HG03108 (cell line): Measurements from ENCODE around the gene PRSS22.

ENCODE experiments used
- ATAC-seq: cut with Tn5 transposase; IDR thresholded peaks from one replicate; pipeline ENCODE4 v1.9.1; 2021; ENCODE audit warnings: moderate library complexity; ENCODE audit not compliant: unreplicated experiment

PRSS22 gene

DNA sequence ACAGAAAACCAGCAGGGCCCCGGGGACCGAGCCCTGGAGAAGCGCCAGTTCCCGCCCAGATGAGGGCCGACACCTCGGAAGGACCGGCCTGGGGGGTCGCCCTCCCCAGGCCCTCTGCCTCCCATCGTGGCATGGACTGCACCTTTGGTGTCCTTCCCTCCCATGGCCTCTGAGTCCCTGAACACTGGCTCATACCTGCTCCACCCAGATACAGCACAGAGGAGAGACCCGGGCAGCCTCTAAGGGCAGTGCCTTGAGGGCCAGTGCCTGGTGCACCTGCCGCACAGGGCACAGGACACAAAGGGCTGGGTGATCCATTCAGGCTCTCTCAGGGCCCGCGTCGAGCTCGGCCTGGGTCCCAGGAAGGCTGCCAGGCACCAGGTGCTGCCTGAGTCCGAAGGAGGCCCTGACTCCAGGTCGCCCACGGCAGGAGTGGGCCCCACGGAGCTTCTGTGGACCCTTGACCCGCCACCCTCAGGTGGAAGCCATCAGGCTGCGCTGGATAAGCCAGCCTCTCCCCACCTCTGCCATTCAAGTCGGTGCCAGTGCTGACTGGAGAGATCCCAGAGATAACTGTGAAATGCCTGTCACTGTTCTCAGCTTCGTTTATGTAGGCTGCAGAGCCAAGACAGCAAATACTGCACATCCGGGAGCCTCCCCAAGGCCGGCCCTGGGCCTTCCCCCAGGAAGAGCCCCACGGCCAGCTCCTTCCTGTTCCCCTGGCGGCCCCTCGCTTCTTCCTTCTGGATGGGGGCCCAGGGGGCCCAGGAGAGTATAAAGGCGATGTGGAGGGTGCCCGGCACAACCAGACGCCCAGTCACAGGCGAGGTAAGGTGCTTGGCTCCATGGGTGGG is 28.2 kb downstream of the PRSS22 start, which contains the start of gene ZG16B:
Gene ZG16B (plus strand): TSS at position 803 of the 854 bp plus-strand sequence. CDS start 139 bp downstream, outside the sequence.
- ATAC-seq: no peak

DNA sequence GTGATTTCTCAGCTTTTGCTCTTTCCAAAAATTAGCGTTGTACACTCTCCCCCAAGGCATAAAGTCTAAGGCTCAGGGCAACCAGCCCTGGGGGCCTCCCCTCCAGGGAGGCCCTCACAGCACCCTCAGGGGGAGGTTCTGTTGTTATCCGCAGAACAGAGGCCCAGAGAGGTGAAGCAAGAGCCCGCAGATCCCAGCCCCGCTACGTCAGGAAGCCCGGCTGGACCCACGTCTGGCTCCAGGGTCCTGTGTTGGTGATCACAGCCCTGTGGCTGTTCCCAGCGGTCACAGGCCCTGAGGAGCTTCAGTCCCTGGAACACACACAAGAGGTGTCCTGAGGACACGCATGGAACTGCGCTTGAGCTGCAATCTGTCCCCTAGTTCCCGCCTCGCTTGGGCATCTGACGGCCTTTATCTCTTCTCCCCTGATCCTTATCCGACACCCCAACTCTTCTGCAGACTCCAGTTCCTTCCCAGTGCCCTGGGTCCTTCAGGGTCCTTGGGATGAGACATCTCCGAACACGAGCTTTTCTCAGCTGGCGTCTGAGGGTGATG is 29.0 kb downstream of the PRSS22 start:
- no peak for ATAC-seq

DNA sequence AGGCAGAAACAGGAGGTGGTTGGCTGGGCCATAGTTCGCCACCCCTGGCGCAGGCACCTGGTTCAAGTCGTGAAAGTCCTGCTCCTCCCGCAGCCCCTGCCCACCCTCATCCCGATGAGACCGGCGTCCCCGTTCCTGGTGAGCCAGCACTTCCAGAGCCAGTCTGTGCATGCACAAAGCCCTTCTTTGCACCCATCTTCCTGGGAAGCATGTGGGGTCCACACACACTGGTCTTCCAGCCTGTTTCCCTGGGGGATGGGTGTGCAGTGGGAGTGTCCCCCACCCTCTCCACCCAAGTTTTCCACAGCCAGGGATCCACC is 29.5 kb downstream of the PRSS22 start:
- no peak for ATAC-seq

DNA sequence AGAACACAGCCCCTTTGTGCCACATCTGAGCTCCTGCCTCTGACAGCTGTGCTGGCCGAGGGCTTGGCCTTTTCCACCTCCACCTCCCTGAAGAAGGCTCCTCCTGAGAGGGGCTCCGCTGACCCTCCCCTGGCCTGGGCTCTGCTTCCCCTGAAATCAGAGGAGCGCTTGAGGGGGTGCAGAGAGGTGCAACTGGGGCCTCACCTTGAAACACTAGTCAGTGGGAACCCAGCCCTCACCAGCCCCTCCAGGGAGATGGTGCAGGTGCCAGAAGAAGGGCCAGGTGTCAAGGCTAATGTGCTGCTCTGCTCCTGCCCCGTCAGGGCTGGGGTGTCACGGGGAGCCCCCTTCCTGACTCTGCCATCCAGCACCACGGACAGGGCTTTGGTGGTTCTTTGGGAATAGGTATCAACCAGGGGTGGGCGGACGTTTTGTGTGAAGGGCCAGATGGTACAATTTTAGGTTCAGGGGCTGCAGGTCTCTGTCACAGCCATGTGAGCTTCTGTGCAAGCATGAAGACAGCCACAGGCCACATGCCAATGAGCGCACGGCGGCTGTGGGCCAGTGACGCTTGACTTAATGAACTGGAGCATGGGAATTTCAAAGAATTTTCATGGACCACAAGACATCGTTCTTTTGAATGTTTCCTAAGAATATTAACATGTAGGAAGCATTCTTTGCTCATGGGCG is 30.0 kb downstream of the PRSS22 start:
- no peak for ATAC-seq

DNA sequence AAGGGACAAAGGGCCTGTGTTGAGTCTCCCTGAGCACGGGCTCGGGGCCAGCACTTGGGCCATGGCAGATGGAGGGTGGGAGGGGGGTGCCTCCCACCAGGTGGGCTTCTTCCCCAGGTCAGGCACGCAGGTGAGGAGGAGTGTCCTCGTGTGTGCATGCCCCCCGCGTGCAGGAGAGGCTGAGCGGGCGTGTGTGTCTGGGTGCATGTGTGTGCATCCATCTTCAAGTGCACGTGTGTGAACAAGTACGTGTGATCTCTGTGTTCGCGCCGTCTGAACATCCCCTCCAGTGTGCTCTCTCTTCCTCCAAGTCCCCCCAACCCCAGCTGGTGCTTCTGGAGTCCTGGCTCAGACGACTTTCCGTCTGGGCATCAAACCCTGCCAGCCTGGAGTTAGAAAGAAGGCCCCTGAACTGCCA is 30.6 kb downstream of the PRSS22 start:
- ATAC-seq: no peak

DNA sequence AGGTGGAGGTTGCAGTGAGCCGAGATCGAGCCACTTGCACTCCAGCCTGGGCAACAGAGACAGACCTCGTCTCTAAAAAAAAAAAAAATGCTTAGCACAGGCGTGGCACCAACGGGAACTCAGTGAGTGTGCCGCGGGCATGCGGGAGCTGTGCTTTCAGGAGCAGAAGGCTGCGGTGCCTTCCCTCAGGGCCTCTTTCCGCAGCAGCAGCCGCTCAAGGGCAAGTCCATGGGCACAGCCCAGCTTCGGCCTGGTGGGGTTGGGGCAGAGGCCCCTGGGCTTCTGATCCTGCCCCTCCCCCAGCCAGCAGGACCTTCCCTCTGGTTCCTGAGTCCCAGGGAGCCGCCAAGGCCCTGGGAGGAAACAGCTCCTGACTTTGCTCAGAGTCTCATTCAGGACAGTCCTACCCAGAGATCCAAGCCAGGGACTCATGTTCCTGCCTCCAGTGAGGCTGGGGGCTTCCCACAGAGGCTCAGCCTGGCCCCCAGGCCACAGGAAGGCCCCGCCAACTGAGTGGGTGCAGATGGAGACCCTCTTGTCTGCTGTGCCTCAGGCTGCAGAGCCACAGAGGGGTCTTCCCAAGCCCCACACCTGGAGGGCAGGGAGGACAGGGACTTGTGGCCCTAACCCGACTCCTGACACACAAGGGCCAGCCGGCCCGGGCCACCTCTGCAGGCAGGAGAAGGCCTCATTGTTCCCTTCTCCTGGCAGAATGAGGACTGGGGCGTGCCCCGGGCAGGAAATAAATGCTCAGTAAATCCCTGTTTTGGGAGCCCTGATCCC is 31.2 kb downstream of the PRSS22 start:
- ATAC-seq: no peak

DNA sequence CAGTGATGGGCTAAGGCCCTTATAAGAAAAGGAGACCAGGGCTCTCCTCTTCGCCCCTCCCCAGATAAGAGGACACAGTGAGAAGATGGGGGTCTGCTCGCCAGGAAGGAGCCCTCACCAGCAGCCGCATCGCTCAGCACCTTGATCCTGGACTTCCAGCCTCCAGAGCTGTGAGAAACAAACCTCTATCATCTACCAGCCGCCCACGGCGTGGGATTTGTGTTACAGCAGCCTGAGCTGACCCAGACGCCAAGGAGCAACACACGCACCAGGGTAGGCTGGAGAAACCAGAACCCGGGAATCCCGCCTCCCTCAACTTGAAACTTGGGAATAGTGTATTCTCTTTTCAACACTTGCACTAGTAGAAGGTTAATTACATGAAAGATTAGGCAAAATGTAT is 32.1 kb downstream of the PRSS22 start:
- no peak for ATAC-seq

DNA sequence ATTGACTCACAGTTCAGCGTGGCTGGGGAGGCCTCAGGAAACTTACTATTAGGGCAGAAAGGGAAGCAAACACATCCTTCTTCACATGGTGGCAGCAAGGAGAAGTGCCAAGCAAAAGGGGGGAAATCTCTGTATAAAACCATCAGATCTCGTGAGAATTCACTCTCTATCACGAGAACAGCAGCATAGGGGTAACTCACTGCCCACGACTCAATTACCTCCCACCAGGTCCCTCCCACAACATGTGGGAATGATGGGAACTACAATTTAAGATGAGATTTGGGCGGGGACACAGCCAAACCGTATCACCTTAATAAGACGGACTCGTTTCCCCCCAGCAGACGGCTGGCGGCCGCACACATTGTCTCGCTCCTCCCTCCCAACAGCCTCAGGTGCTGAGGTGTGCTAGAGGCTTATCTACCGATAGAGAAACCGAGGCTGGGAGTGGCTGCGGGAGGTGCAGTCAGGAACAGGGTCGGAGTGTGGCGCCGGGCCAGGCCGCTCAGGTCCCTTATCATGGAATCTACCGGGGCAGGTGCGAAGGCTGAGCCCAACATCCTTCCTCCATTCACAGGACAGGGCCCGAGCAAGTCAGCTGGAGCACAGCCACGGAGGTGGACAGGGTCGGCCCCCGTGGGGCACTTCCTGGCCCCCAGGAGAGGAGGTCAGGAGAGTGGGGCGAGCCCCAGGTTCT is 32.8 kb downstream of the PRSS22 start:
- ATAC-seq: no peak

DNA sequence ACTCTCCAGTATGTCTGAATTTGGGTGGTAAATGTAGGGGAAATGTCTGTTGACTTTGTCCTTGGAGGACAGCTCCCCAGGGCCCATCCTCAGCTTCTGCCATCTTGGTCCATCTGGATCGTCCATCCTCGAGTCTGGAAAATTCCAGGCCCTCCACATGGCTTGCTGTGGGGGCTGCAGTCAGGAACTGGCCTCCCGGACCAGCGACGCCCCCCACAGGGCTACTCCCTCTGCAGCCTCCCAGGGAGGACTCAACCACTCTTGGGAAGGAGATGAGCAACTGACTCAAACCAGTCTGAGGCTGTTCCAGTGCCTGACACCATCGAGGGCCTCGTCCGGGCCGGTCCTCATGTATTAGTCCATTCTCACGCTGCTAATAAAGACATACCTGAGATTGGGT is 33.3 kb downstream of the PRSS22 start:
- no peak for ATAC-seq

DNA sequence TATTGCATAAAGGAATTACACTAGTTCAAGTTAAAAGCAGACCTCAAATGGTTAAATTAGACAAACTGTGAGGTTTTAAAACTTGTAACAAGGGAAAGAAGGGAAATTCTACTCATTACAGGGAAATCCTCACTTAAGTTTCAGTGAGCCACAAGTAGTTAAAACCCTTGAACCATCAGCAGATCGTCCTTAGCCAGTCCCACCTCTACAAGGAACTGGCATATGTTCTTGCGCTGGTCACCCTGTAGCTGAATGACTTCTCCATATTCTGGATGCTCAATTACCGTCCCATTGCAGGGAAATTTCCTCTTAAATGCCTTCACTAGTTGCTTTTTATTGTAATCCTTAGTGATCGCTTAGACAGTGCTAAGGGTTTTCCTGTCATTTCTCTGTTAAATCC is 35.5 kb downstream of the PRSS22 start:
- ATAC-seq: no peak

DNA sequence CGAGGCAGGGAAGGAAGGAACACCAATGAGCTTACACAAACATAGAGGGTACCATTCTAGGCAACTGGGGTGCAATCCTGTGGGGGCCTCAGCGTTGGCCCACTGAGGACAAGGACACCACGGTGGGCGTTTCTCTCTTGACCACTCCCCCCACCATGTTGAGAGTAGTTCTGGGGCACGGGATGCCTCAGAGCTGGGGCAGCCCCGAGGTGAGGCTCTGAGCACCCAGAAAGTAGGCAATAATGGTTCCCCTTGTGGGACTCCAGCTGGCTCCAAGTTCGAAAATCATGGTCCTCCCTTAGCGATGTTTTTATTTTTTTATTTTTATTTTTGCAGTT is 35.8 kb downstream of the PRSS22 start:
- ATAC-seq: no peak

DNA sequence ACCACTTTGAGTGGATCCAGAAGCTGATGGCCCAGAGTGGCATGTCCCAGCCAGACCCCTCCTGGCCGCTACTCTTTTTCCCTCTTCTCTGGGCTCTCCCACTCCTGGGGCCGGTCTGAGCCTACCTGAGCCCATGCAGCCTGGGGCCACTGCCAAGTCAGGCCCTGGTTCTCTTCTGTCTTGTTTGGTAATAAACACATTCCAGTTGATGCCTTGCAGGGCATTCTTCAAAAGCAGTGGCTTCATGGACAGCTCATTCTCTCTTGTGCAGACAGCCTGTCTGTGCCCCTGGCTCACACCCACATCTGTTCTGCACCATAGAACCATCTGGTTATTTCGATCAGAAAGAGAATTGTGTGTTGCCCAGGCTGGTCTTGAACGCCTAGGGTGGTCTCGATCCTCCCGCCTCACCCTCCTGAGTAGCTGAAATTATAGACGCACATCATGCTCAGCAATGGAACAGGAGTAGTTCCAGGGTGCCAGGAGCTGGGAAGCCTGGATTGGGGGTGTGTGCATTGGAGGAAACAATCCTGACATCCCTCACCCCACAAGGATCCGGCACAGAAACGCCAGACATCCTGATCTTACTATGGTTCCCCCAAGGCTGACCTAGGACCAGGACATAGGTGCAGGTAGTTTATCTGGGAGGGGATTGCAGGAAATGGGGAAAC is 36.3 kb downstream of the PRSS22 start:
- no peak for ATAC-seq

DNA sequence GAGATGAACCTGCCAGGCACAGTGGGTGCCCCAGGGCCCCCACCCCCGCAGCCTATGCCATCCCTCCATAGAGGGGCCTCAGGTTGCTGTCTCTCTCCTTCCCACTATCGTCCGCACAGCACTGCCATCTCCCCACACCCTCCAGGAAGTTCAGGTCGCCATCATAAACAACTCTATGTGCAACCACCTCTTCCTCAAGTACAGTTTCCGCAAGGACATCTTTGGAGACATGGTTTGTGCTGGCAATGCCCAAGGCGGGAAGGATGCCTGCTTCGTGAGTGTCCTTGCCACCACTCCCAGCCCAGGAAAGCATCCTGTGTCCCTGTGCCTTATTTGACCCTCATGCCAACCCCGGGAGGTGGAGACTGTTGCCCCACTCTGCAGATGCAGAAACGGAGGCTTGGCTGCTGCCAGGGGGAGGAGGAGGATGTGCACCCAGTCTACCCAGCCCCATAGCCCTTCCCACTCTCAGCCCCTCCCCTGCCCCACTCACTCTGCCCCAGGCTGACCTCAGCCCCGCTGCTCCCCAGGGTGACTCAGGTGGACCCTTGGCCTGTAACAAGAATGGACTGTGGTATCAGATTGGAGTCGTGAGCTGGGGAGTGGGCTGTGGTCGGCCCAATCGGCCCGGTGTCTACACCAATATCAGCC is 37.0 kb downstream of the PRSS22 start:
- ATAC-seq: no peak

DNA sequence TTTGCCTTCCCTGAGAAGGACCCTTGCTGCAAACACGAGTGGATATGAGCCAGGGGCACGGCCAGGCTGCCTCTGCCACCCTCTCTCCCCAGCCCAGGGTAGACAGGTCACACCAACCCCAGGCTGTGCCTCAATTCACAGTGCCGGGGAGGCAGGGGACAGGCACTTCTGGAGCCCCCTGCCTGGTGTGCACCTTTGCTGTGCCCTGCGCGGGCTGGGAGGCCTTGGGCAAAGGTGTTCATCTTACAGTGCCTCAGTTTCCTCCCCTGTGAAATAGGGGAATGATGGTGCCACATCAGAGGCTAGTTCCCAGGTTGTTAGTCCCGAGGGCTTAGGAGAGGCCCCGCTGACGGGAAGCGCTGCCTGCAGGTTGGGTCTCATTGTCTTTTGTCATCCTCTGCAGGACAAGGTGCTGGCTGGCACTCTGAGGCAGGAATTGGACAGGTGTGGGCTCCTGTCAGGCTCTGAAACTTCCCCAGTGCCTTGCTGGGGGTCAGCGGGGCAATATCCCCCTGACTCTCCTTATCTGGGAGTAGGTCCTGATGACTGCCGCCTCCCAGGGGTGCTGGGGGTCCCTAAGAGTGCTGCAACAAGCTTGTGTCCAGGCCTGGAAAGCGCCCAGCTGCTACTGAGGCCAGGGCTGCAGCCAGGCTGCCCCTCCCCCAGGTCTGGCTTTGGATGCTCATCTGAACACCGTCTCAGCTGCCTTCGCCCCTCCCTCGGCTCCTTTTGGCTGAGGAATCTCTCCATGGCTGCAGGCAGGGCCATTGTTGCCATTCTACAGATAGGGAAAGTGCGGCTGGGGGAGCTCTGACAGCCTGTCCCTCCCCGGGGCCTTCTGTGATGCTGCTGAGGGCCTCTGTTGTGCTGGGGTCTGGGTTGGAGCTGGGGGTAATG is 37.8 kb downstream of the PRSS22 start:
- no peak for ATAC-seq

DNA sequence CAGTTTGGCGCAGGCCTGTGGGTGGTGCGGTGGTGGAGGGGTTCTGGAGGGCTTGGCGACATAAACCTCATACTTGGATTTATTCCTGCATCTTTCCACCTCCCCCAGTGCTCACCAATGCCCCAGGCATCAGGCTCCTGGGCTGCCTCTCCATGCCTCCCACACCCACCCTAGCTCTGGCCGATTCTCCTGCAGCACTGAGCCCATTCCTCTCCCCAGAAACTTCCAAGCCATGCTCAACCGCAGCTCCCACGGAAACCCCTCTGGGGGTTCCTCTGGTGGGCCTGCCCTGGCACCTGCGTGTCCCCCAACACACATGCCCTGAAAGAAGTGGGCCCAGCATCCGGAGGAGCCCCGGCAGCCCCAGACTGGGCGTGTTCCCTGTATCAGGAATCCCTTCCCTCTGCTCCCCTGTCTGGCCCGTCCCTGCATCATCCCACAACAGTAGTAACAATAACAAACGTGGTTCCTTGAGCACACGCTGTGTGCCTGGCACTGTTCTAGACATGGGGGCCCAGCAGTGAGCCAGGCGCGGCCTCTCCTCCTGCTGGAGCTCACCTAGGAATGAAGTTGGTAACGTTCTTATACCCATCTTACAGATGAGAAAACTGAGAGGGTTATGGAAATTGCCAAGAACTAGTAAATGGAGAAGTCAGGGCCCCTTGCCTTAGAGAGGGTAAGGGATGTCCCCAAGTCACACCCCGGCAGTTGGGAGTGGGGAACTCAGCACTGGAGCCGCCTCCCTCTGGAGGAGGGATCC is 38.6 kb downstream of the PRSS22 start:
- ATAC-seq: no peak

DNA sequence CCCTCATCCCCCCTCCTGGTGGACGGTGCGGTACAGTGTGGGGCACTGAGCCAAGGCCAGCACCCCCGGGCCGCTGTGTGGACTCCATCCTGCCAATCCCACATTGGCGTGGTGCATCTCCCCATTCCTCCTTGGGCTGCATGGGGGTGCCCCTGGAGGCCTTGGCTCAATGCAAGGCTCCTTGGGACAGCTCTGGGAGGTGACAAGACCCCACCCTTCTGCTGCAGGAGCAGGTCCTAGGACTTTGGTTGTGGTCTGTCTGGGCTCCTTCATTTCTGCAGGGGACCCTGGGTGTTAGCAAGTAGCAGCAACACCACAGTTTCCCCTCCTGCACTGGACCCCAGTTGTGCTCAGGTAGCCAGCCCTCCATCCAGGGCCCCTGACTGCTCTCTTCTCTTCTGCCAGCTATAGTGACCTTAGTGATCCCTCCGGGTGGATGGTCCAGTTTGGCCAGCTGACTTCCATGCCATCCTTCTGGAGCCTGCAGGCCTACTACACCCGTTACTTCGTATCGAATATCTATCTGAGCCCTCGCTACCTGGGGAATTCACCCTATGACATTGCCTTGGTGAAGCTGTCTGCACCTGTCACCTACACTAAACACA is 39.6 kb downstream of the PRSS22 start:
- ATAC-seq: no peak

DNA sequence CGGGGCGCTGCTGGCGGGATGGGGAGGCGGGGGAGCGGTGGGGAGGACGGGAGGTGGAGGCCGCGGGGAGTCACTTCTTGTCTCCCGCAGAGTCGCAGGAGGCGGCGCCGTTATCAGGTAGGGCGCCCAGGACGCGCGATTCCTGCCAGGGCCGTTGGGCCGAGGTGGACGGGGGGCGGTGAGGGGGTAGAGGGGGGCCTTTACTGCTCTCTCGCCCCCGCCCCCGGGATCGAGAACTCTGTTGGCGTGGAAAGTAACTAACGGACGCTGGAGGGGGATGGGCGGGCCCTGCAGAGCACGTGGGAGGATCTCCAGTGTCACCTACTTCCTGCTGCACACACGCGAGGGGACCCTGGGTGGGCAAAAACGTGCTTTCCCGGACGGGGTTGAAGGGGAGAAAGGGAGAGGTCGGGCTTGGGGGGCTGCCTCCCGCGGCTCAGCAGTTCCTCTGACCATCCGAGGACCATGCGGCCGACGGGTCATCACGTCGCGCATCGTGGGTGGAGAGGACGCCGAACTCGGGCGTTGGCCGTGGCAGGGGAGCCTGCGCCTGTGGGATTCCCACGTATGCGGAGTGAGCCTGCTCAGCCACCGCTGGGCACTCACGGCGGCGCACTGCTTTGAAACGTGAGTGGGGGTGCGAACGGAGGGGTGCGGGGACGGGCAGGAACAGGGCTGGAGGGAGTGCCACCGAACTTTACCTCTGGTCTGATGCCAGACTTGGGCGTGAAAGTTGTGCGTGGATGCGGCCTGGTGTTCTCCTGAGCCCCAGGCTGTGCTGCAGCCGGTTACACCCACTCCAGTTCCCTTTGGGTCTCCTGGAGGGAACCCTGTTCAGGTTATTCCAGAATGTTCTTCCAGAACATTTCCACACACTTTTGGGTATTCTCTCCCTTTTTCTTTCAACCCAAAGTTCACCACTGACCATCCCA is 40.4 kb downstream of the PRSS22 start:
- ATAC-seq: no peak
